HUES64 (cell line): ENCODE results near the gene FAAP20.

Source experiments
- H3K27ac ChIP-seq: 2 replicates; pipeline ENCODE4 v1.7.0; 2013; ENCODE audit warnings: low read depth, low read length, inconsistent platforms
- H3K27me3 ChIP-seq: 2 replicates; pipeline ENCODE4 v1.6.1; 2013; ENCODE audit warnings: mild to moderate bottlenecking, low read length; ENCODE audit not compliant: insufficient read depth
- H3K36me3 ChIP-seq: 2 replicates; pipeline ENCODE4 v1.6.1; 2013; ENCODE audit warnings: mild to moderate bottlenecking, low read length; ENCODE audit not compliant: insufficient read depth
- H3K4me1 ChIP-seq: 2 replicates; pipeline ENCODE4 v1.6.1; 2013; ENCODE audit warnings: mild to moderate bottlenecking, low read length, moderate library complexity; ENCODE audit not compliant: insufficient read depth
- H3K4me3 ChIP-seq: 2 replicates; pipeline ENCODE4 v1.5.1; 2013; ENCODE audit warnings: mild to moderate bottlenecking, low read length, moderate library complexity
- H3K9ac ChIP-seq: 2 replicates; pipeline ENCODE4 v1.6.1; 2013; ENCODE audit warnings: mild to moderate bottlenecking, low read depth, low read length
- H3K9me3 ChIP-seq: 2 replicates; pipeline ENCODE4 v1.6.1; 2013; ENCODE audit warnings: low read depth, low read length; ENCODE audit not compliant: insufficient read depth
- WGBS: fragments of 150-250, 120-280 bp; methylation state at CpG from one replicate; pipeline ENCODE4 v1.1.7; 2013; ENCODE audit warnings: missing lambda C conversion rate; 5-methylcytosine and 5-hydroxymethylcytosine counted together

FAAP20 gene

DNA sequence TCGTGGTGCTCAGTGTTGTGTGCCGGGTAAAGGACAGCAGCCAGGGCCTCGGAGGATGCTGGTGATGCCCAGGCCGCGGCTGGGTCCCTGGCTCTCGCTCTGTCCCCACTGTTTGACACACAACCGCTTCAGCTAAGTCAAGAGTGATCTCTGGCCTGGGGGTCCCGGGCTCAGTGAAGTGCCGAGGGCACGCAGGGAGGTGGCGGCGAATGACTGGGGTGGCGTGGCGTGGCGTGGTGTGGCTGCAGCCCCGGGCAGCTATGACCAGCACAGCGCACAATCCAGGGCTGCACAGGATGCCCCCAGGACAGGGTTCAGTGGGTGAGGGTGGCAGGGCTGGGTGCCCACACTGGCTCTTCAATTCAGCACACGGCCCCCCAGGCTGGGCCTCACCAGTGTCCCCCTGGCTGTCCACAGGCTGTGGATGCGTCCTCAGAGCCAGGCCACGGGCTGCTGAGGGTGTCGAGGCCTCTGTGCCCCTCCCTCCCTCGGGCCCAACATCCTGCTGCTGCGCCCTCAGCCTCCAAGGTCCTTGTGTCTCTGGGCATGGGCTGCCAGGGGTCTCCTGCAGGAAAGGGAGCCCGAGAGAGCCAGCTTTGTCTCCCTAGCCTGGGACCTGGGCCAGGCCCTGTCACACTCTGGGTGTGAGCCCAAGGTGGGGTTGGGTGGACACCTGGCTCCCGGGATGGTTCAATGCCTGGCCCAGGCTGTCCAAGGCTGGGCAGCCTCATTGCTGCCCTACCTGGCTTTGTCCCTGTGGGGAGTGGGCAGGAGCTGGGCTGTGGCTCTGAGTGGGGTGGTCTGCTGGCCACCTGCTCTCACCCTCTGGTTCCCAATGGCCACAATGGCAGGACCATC, 21.6 kb upstream of the FAAP20 start:
- no peak overlapping the region for H3K4me3 ChIP-seq
- peaks cover 18% of the 10 kb centered on the region for H3K4me1 ChIP-seq
- H3K27me3 ChIP-seq = no peaks in the 10 kb centered on the region
- no peak overlapping the region for H3K27ac ChIP-seq
- no peak overlapping the region for H3K9ac ChIP-seq
- WGBS = 95% methylated on average over 25 of the region's 25 CpGs
- H3K36me3 ChIP-seq = no peaks in the 10 kb centered on the region
- H3K9me3 ChIP-seq = no peaks in the 10 kb centered on the region

DNA sequence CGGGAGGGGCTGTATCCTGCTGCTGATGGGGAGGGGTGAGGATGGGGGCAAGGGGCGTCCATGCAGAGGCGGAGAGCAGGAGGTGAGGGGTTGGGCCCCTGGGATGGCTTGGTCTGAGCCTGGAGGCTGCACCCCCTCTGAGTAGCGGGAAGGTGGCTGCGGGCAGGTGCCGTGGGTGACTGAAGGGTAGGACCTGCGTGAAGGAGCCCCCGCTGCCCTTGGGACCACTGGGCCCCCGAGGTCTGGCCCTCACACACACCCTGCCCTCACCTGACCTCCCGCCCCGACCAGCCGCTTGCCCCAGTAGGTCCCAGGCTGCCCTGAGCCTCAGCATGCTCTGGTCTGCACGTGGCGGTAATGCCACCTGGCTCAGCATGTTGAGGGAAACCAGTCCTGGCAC, 20.8 kb upstream of the FAAP20 start:
- H3K27ac ChIP-seq = no peak overlapping the region

DNA sequence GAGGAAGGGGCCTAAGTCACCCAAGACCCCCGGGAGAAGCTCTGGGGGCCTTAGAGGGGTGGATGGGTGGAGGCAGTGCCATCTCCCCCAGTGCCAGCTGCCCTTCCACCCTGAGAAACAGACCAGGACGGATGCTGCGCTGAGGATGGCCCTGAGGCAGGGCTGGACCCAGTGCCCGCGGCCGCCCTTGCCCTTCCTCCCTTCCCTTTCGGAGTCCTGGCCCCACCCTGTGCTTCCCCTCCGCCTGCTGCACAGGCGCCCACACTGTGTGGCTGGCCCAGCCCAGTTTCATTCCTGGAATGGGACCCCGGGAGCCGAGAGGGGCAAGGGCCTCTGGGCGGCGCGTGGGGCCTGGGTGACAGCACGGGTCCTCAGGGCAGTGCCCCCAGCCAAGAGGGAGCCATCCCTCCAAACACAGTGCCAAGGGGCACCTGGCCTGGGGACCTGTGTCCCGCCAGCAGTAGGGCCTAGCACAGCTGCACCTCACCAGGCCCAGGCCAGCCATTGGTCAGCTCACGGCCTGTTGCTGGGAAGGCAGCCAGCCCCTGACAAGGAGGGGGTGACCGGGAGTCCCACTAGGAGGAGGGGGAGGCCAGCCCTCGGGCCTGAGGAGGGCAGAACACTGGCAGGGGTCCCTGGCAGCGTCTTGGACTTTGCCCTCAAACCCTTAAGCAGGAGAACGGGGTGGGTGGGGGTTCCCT, 20.1 kb upstream of the FAAP20 start:
- Histone ChIP-seq H3K4me3 (no peak overlapping the region), H3K9me3 (no peaks in the 10 kb centered on the region), H3K36me3 (no peaks in the 10 kb centered on the region), H3K27me3 (no peaks in the 10 kb centered on the region), H3K9ac (no peak overlapping the region), H3K4me1 (peaks cover 18% of the 10 kb centered on the region), H3K27ac (no peak overlapping the region)
- WGBS = 92% methylated on average over 21 of the region's 21 CpGs

More for the DNA sequence above, 20.8 kb upstream of the FAAP20 start:
- H3K4me1 ChIP-seq = peaks cover 18% of the 10 kb centered on the region
- H3K27me3 ChIP-seq = no peaks in the 10 kb centered on the region
- 94% methylated on average over 14 of the region's 14 CpGs for WGBS
- no peak overlapping the region for H3K9ac ChIP-seq
- H3K9me3 ChIP-seq = no peaks in the 10 kb centered on the region
- H3K4me3 ChIP-seq = no peak overlapping the region
- no peaks in the 10 kb centered on the region for H3K36me3 ChIP-seq

DNA sequence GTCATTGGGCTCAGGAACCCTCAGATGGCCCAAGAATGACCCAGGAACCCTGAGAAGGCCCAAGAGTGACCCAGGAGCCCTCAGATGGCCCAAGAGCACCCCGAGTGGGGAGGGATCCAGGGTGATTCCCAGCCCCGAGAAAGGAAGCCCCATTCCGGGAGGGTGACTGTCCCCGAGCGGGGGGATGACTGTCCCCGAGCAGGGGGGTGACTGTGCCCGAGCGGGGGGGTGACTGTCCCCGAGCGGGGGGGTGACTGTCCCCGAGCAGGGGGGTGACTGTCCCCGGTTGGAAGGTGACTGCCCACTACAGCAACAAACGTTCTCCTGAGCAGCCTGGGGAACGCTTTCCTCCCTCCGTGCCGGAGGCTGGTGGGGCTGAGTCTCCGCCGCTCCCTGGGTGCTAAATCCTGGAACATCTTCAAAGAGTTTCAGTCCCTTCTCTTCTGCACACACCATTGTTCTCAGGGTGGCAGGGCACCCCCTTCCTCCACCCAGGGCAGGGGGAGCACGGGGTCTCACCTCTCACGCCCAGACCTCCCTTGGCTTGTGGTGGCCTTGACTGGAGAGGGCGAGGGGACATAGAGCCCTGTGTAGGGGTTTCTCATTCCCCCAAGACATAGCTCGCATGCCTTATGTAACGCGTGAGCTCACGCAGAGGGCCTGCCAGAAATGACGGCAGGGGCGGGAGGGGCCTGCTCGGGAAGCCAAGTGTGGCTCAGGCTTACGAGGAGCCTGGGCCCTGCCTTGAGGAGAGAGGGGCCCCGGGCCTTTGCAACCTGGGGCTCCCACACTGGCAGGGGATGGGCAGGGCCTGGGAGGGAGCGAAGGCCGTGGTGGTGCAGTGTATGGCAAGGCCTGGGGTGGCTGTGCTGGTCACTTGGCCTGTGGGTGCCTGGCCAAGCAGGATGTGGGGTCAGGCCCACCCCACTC, 19.3 kb upstream of the FAAP20 start:
- H3K9ac ChIP-seq = peak overlapping the region; percentile 86; the same call in 1 of the 2 replicates
- no peaks in the 10 kb centered on the region for H3K9me3 ChIP-seq
- 79% methylated on average over 32 of the region's 32 CpGs for WGBS
- no peaks in the 10 kb centered on the region for H3K36me3 ChIP-seq
- H3K27ac ChIP-seq = no peak overlapping the region; the same call in 1 of the 2 replicates
- H3K4me3 ChIP-seq = no peak overlapping the region
- H3K4me1 ChIP-seq = peaks cover 18% of the 10 kb centered on the region
- no peaks in the 10 kb centered on the region for H3K27me3 ChIP-seq

DNA sequence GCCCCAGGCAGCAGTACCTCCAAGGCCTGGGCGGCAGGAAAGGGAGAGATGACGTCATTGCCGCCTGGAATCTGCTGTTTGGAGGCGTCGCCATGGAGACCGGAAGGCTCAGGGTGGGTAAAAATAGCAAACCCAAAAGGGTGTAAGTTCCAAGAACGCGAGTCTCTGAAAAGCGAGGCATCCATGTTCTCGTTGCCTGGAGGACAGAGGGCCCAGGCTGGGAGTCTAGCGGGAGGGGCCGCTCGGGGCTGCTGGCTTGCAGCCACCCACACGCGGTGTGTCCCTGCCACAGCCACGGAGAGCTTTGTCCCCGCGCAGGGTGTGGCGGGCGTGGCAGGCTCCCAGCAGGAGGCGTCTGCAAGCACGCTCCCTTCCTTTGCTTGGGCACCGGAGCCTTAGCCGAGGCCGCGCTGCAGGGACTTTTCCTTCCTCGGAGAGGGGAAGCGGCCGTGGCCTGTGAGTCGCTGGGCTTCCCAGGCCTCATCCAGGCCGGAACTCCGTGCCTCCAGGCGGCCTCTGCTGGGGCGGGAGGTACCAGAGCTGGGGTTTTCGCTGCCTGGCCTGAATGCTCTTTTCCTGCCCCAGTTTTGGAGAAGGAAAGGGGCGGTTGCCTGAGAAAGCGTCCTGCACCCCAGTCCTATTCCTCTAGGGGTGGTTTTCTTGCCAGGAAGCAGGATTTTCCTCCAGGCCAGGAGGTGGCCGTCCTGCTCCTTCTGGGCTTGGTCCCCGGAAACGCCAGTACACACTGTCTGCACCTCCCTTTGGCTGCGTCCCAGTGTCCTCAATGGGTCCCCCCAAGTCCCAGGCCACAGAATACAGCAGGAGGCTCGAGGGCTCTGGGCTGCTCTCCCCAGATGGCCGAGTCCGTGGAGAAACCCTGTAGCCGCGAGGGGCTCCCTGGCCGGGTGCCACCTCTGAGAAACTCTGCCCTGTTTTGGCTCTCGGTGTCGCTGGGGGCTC, 18.2 kb upstream of the FAAP20 start:
- 22% methylated on average over 49 of the region's 49 CpGs for WGBS
- no peaks in the 10 kb centered on the region for H3K9me3 ChIP-seq
- peak overlapping the region; percentile 47 for H3K4me3 ChIP-seq
- H3K27me3 ChIP-seq = no peaks in the 10 kb centered on the region
- H3K9ac ChIP-seq = peak overlapping the region; percentile 86
- H3K27ac ChIP-seq = peak overlapping the region; percentile 91
- peaks cover 18% of the 10 kb centered on the region for H3K4me1 ChIP-seq
- H3K36me3 ChIP-seq = no peaks in the 10 kb centered on the region

DNA sequence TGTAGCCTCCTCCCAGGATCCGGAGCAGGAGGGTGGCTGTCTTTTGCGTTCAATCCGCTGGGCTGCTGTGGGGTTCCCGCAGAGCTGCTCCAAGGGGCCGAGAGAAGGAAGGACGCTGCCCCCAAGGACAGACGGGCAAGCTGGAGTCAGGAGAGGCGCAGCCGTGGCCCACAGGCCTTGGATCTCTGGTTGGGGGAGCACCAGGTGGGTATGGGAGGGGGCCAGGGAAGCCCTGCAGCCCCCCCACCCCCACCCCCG, 17.6 kb upstream of the FAAP20 start:
- 22% methylated on average over 9 of the region's 10 CpGs for WGBS
- no peaks in the 10 kb centered on the region for H3K9me3 ChIP-seq
- peak overlapping the region; percentile 72 for H3K9ac ChIP-seq
- H3K4me3 ChIP-seq = peak overlapping the region; percentile 47; the same call in 1 of the 2 replicates
- H3K36me3 ChIP-seq = no peaks in the 10 kb centered on the region
- H3K27ac ChIP-seq = peak overlapping the region; percentile 91
- H3K4me1 ChIP-seq = peaks cover 18% of the 10 kb centered on the region
- H3K27me3 ChIP-seq = no peaks in the 10 kb centered on the region

DNA sequence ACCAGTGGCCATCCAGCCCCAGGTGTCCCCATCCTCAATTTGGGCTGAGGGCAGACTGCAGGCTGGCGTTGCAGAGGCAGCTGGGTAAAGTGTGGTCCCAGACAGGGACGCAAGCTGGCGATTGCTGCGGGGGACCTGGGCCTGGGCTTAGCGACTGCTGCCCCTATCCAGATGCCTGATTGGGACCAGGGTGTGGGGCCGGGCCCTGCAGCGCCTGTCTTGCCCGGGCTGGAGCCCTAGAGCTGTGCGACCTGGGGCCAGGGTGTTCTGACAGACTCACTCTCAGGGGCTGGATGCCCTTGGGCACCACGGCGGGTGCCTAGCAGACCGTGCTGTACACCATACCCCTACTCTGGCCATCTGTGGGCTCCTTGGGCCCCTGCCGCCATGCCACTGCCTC, 16.2 kb upstream of the FAAP20 start:
- Histone ChIP-seq H3K9me3 (no peaks in the 10 kb centered on the region), H3K27me3 (peaks cover 5% of the 10 kb centered on the region), H3K4me1 (peaks cover 18% of the 10 kb centered on the region), H3K27ac (no peak overlapping the region), H3K36me3 (no peaks in the 10 kb centered on the region), H3K9ac (no peak overlapping the region), H3K4me3 (no peak overlapping the region)
- 92% methylated on average over 13 of the region's 13 CpGs for WGBS

DNA sequence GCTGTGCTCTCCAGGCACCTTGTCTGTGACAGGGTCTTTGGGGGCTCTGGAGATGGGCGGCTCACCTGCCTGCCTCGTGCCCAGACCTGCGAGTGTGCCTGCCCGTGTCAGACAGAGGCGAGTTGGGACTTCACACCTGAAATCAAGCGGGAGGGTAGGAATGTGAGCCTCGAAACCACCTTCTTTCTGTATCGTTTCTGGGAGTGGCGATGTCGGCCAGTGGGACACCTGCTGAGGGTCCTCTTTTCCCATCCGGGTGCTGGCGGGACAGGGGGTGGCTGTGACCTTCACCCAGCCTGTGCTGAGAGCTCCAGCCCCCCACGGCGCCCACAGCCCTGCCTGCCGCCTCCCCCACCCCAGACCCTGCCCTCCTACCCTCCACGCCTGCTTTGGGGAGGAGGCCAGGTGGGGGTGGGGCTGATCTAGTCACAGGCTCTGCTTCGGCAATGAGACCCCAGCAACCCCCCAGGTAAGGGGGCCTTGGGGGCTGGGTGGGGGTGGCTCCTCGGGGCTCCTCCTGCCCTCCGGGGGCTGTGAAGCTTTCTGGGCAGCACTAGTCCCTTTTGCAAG, 15.6 kb upstream of the FAAP20 start:
- H3K4me3 ChIP-seq = no peak overlapping the region
- H3K4me1 ChIP-seq = peaks cover 18% of the 10 kb centered on the region
- 86% methylated on average over 15 of the region's 19 CpGs for WGBS
- no peaks in the 10 kb centered on the region for H3K9me3 ChIP-seq
- H3K9ac ChIP-seq = no peak overlapping the region
- H3K27ac ChIP-seq = no peak overlapping the region
- H3K36me3 ChIP-seq = no peaks in the 10 kb centered on the region
- peaks cover 8% of the 10 kb centered on the region for H3K27me3 ChIP-seq

DNA sequence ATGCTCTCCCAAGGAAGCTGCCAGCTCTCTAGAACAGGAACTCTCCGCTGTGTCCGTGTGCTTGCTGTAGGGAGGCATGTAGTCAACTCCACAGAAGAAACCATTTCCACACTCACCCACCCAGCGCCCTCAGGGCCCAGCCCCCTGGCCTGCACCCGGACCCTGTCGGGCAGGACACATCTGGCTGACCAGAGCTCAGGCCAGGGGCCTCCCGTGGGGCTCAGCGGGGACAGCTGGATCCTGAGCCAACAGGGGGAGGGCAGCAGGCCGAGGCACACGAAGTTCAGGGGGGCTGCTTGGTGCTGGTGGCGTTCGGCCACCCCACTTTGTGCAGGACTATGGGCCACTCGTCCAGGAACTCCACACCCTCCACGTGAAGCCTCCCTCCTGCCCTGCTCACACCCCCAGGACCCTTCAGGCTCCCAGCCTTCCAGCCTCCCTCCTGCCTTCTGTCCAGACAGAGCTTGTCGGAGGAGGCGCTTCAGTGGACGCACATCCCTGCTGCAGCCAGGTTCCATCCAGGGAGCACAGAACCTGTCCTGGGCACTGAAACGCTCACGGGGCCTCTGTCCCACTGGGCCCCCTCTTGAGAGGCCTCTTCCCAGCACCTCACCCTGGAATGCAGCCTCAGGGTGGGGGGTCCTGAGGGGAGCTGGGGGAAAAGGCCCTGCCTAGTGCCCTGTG, 15.0 kb upstream of the FAAP20 start:
- Histone ChIP-seq H3K4me1 (peaks cover 18% of the 10 kb centered on the region), H3K4me3 (no peak overlapping the region), H3K27ac (no peak overlapping the region), H3K9me3 (no peaks in the 10 kb centered on the region), H3K9ac (no peak overlapping the region), H3K27me3 (peaks cover 8% of the 10 kb centered on the region), H3K36me3 (no peaks in the 10 kb centered on the region)
- 87% methylated on average over 18 of the region's 18 CpGs for WGBS
